Dedifferentiated amniotic fluid mesenchymal stem cell (primary cell): Measurements from ENCODE around the gene KIF11.

Source experiments
- DNase-seq: peaks from one replicate; pipeline ENCODE4 v3.0.0-alpha.2; 2016; ENCODE audit errors: extremely low spot score

The KIF11 gene

GRCh38 chr10:92677708-92678107 lies 84.8 kb downstream of the KIF11 start:
- DNase-seq, result no peak

GRCh38 chr10:92678206-92678605 lies 85.3 kb downstream of the KIF11 start:
- DNase-seq, result no peak

- no peak for DNase-seq
These were observed 88.4 kb downstream of the KIF11 start for GRCh38 chr10:92681306-92681834.

- no peak for DNase-seq
These were observed 95.6 kb downstream of the KIF11 start for GRCh38 chr10:92688573-92688926.

GRCh38 chr10:92688927-92689662 lies 96.2 kb downstream of the KIF11 start:
- DNase-seq, result no peak

- peak; percentile 28 for DNase-seq
These were observed 96.8 kb downstream of the KIF11 start, which contains the start of gene HHEX for GRCh38 chr10:92689663-92690210. HHEX (plus strand) TSS chr10:92689955; CDS start chr10:92689987, 32 bp downstream.

- DNase-seq, result no peak
These were observed 97.4 kb downstream of the KIF11 start for GRCh38 chr10:92690211-92690914.

- DNase-seq, result no peak
These were observed 98.1 kb downstream of the KIF11 start for GRCh38 chr10:92690915-92691590.

GRCh38 chr10:92691591-92692079 lies 98.7 kb downstream of the KIF11 start:
- no peak for DNase-seq

- no peak for DNase-seq
These were observed 99.2 kb downstream of the KIF11 start for GRCh38 chr10:92692080-92692671.

GRCh38 chr10:92692697-92693533 lies 100.0 kb downstream of the KIF11 start:
- no peak for DNase-seq

GRCh38 chr10:92693534-92693893 lies 100.6 kb downstream of the KIF11 start:
- no peak for DNase-seq

- DNase-seq, result peak; percentile 39
These were observed 103.0 kb downstream of the KIF11 start for GRCh38 chr10:92695679-92696605.

- DNase-seq, result no peak
These were observed 103.9 kb downstream of the KIF11 start for GRCh38 chr10:92696606-92697383.

GRCh38 chr10:92697663-92698511 lies 105.0 kb downstream of the KIF11 start:
- DNase-seq, result no peak

- no peak for DNase-seq
These were observed 106.2 kb downstream of the KIF11 start for GRCh38 chr10:92699193-92699517.

GRCh38 chr10:92699518-92700381 lies 106.8 kb downstream of the KIF11 start:
- DNase-seq, result no peak
